HG03097 (cell line): Measurements from ENCODE around the gene KIF5C.
"Not testable (repeated sequence)": the region's sequence is repeated elsewhere in the genome, so short reads cannot be mapped to it uniquely, and the experiment has no call there.

Experiments
- ATAC-seq: cut with Tn5 transposase; IDR thresholded peaks from one replicate; pipeline ENCODE4 v1.9.1; 2021; ENCODE audit not compliant: unreplicated experiment, low FRiP score

Gene KIF5C

GRCh38 chr2:148959745-148960144, 84.7 kb downstream of the KIF5C start:
- no peak for ATAC-seq

DNA sequence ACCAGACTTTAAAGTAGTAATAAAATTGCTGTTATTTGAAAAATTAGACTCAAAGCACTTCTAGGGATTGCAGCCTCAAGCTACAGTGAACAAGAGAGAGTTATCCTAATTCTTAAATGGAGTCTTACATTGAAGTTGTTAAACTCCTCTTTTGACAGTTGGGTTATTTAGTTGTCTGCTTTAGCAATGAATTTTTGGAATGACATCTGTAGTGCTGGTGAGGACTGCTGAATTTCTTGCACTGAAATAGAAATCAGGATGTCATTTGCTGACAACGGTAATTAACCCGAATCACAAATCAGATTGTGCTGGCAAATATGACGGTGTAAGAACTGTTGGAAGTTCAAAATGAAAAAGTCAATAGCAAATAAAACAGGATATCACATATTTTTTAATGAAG, 85.5 kb downstream of the KIF5C start:
- no peak for ATAC-seq

DNA sequence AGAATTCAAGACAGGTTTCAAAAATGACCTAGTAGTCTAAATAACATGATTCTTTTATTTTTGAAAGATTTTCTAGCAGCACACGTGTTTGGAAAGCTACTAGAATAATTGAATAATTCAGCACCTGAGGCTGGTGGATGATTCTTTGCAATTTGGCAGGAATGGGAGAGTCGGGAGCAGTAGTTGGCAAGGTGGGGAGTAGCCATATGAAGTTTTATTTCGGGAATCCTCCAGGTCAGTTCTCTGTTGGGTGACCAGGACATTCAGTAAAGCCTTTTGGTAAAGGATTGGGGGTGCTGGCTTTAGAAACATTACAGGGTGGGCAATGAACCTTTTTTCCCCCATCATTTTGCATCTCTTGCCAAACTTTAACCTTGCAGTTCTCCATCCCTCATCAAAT, 88.4 kb downstream of the KIF5C start:
- no peak for ATAC-seq

GRCh38 chr2:148965623-148966437, 90.8 kb downstream of the KIF5C start:
- ATAC-seq, result no peak

GRCh38 chr2:148966438-148966758, 91.4 kb downstream of the KIF5C start:
- no peak for ATAC-seq

DNA sequence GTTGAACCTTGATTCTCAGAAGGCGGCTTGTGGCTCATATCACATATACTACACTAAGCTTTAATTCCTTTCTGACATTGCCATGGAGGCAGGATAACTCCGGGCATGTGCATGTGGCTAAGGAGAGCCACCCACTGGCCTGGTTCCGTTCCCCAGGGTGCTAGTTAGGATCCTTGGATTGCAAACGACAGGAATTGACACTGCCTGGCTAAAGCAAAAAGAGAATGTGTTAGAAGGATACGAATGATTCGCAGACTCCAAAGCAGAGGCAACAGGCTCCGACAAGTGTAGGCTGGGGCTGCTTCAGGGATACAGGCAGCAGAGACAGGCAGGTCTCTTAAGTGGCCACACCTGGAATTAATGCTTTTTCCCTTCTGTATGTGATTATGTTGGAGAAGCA, 92.0 kb downstream of the KIF5C start:
- no peak for ATAC-seq

DNA sequence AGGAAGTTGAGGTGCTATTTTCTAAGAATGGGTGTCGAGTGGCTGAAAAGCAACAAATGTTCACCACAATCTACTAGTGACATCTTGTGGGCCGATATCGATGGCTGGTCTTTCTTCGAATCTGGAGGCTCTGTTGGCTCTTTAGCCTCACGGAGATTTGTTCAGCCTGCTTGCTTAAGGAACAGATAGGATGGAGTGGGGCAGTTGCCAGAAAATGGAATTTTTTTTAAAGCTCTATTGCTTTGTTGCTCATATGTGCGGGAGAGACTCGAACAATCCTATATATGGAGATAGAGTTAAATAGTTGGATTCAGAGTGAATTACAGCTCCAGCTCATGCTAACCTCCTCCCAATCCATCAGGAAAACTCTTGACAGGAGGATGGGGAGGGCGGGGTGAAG, 92.6 kb downstream of the KIF5C start:
- ATAC-seq, result no peak

GRCh38 chr2:148968301-148968700, 93.3 kb downstream of the KIF5C start:
- no peak for ATAC-seq

GRCh38 chr2:148968776-148969319, 93.8 kb downstream of the KIF5C start:
- ATAC-seq, result no peak

GRCh38 chr2:148969659-148970061, 94.6 kb downstream of the KIF5C start:
- no peak for ATAC-seq

GRCh38 chr2:148970385-148970784, 95.4 kb downstream of the KIF5C start:
- ATAC-seq, result no peak

DNA sequence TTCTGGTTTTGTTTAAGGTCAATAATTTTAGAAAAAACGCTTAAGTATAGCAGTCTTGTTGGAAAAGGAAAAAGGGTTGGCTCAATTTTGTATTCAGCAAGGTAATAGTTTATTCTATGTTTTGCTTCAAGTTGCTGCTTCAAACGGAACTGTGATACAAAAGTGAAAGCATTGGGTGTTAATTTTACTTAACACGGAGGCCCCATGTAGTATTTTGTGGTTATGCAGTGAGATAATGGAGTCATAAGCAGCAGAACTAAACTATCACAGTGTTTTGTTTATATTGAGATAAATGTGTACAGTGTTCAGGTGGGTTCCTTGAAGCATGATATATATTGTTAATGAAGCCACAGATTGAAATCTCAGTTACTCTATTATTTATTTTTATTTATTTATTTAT, 96.5 kb downstream of the KIF5C start:
- ATAC-seq, result peak; percentile 73

DNA sequence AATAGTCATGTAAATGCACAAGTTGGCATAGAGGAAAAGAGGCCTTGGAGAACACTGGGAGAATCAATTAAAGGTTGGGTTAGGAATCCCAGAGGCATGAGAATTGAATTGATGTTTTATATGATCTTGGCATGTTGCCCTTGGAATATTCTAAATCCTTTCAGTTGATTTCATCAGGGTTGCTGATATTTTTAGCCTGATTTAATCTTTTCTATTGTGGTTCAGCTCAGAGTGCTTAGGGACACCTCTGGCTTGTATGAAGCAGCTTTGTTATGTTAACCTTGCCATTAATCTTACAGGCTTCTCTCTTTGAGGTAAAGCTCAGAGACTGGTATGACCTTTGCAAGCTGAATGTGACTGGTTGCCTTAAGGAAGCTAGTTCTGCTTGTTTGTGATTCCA, 99.1 kb downstream of the KIF5C start:
- no peak for ATAC-seq

DNA sequence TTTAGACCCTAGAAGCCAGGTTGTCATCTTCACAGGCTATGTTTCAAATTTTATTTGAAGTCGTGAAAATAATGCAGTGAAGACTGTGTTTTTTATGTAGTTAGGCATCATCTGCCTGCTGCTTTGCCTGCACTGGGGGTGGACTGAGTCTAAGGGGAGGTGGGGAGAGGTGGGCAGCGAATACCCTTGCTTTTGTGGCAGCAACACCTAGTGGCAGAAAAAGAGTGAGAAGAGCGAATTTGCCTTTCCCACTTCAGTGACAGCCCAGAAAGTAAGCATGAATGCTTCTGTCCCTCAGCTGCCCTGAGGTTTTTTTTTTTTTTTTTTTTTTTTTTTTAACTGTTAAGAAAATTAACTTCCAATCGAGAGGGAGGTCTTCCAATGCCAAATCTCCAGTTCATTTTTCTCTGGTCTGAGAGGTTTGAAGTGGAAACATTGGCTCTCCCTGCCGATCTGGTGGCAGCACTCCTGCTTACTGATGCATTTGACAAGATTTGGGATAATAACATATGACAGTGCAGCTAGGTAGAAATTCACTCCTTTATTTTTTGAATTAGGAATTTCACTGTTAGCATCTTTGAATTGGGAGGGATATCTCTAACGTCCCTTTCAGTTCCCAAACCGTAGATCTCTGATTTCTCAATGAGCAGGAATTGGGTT, 103.1 kb downstream of the KIF5C start:
- ATAC-seq, result no peak

GRCh38 chr2:148978706-148979105, 103.7 kb downstream of the KIF5C start:
- no peak for ATAC-seq

GRCh38 chr2:148979164-148979918, 104.3 kb downstream of the KIF5C start:
- no peak for ATAC-seq

DNA sequence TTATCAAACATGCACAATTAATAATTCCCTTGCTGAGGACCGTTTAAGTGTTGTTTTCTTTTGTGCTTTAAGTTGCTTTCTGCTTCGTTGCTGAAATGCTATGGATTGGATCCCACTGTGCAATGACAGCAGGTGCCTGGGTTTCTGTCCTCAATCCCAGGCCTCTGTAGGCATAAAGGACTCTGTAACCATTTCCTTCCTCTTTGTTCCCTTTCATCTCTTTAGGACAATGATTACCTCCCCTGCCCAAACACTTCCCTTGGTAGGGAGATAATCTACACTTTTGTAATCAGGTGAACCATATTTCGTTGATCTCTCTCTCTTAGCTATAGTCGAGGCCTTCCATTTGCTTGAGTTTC, 104.9 kb downstream of the KIF5C start:
- no peak for ATAC-seq

GRCh38 chr2:148980496-148980895, 105.5 kb downstream of the KIF5C start:
- not testable (repeated sequence) for ATAC-seq

GRCh38 chr2:148981324-148981723, 106.3 kb downstream of the KIF5C start:
- ATAC-seq, result no peak

DNA sequence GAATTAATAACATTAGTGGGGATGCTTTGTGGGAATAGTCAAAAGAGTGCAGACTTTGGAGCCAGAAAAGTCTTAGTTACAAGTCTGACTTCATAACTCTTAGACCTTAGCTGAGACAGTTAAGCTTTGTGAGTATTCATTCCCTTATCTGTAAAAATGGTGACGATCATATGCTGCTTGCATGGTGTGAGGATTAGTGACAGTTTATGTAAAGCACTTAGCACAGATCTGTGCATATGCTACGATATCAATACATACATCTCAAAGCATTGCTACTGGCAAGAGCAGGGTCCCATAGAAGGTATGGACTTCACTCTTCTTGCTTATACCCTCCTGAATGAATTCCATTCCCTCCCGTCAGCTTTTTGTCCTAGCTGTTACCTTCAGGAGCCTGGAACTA, 106.8 kb downstream of the KIF5C start:
- no peak for ATAC-seq

GRCh38 chr2:148982282-148982681, 107.3 kb downstream of the KIF5C start:
- ATAC-seq, result no peak
